ENCODE measurements around the gene TMEM30A.

Gene TMEM30A

GRCh38 chr6:75283907-75284631 lies 523 bp downstream of the TMEM30A start:
- H3K36me3 ChIP-seq = no peaks in the 10 kb centered on the region
- peaks cover 38% of the 10 kb centered on the region for H3K4me1 ChIP-seq
- no peaks in the 10 kb centered on the region for H3K9me3 ChIP-seq
- peak overlapping the region; percentile 75 for H3K4me2 ChIP-seq
- peak overlapping the region; percentile 94 for H3K9ac ChIP-seq
- peak overlapping the region; percentile 95 for H3K4me3 ChIP-seq
- H3K27ac ChIP-seq = peak overlapping the region; percentile 90
- no peaks in the 10 kb centered on the region for H3K27me3 ChIP-seq
- TF ChIP-seq Cebpa-rat (IDR thresholded peaks at IDR 0.05) = no peak
- peaks cover 43% of the 10 kb centered on the region for H4K20me1 ChIP-seq

- H3K4me1 ChIP-seq = peaks cover 38% of the 10 kb centered on the region
- H3K9ac ChIP-seq = peak overlapping the region; percentile 94
- TF ChIP-seq Cebpa-rat (IDR thresholded peaks at IDR 0.05) = no peak
- H3K4me3 ChIP-seq = peak overlapping the region; percentile 95
- no peaks in the 10 kb centered on the region for H3K9me3 ChIP-seq
- H3K27ac ChIP-seq = no peak overlapping the region
- peak overlapping the region; percentile 75 for H3K4me2 ChIP-seq
- no peaks in the 10 kb centered on the region for H3K27me3 ChIP-seq
- peaks cover 8% of the 10 kb centered on the region for H3K36me3 ChIP-seq
- peaks cover 54% of the 10 kb centered on the region for H4K20me1 ChIP-seq
These were observed 1.9 kb downstream of the TMEM30A start for GRCh38 chr6:75282706-75283105.

- Histone ChIP-seq H3K4me1 (peaks cover 38% of the 10 kb centered on the region), H3K27ac (no peak overlapping the region), H3K4me3 (no peak overlapping the region), H3K4me2 (peak overlapping the region; percentile 75), H3K9me3 (no peaks in the 10 kb centered on the region), H3K36me3 (peaks cover 14% of the 10 kb centered on the region), H3K27me3 (no peaks in the 10 kb centered on the region), H3K9ac (no peak overlapping the region), H4K20me1 (peaks cover 61% of the 10 kb centered on the region)
- TF ChIP-seq Cebpa-rat (IDR thresholded peaks at IDR 0.05) = no peak
These were observed 2.9 kb downstream of the TMEM30A start for GRCh38 chr6:75281653-75282052.

DNA sequence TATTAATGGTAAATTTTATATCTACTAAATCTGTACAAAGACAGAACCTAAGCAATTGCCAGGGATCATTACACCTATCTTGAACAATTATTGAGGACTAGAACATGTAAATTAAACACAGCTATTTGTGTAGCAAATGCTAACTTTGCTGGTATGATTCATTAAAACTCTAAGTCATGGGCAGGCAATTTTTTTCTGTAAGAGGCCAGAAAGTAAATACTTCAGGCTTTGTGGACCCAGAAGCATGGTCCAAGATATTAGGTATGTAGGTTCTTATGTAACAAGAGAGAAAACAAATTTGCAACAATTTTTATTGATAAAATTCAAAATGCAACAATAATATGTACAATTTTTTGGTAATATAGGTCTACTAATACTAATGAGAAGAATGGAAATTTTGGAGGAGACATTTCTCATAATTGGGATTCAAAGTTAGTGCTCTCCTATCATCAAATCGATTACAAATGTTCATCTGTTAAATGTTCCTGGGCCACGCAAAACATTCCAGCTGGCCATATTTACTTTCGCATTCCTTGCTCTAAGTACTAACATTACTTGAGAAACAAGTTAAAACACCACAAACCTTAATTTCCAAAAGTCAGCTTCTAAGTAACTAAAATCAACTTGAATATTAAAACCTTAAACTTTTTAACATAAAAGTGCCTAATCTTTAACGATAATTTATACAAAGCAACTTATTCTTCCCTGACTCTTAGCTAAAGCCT lies 4.3 kb downstream of the TMEM30A start:
- peaks cover 26% of the 10 kb centered on the region for H3K36me3 ChIP-seq
- H3K4me1 ChIP-seq = peaks cover 27% of the 10 kb centered on the region
- no peak overlapping the region for H3K4me3 ChIP-seq
- peaks cover 73% of the 10 kb centered on the region for H4K20me1 ChIP-seq
- no peaks in the 10 kb centered on the region for H3K27me3 ChIP-seq
- no peak overlapping the region for H3K4me2 ChIP-seq
- no peak overlapping the region for H3K9ac ChIP-seq
- TF ChIP-seq Cebpa-rat (IDR thresholded peaks at IDR 0.05) = no peak
- no peaks in the 10 kb centered on the region for H3K9me3 ChIP-seq
- H3K27ac ChIP-seq = no peak overlapping the region

DNA sequence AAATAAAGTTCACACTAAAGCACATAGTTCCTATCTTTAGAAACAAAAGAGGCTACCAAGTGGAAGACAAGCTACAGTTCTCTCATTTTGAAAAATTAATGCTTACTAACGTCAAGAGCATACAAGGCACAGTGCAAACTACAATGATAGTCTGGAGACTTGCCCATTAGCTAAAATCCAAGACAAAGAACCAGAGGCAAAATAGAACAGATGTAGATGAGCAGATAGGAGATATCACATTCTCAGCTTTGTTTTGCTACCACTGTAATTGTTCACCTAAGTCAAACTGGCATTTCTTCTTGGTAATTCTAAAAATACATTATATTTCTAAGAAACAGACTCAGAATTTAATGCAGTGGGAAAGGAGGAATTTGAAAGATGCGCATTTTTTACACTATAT lies 5.2 kb downstream of the TMEM30A start:
- peaks cover 80% of the 10 kb centered on the region for H4K20me1 ChIP-seq
- H3K27me3 ChIP-seq = no peaks in the 10 kb centered on the region
- no peak overlapping the region for H3K4me3 ChIP-seq
- no peak overlapping the region for H3K4me2 ChIP-seq
- H3K9me3 ChIP-seq = no peaks in the 10 kb centered on the region
- peaks cover 27% of the 10 kb centered on the region for H3K4me1 ChIP-seq
- H3K27ac ChIP-seq = no peak overlapping the region
- H3K36me3 ChIP-seq = peaks cover 31% of the 10 kb centered on the region
- no peak overlapping the region for H3K9ac ChIP-seq
- no peak for TF ChIP-seq Cebpa-rat (IDR thresholded peaks at IDR 0.05)

- Histone ChIP-seq H3K4me1 (peaks cover 27% of the 10 kb centered on the region), H3K4me3 (no peak overlapping the region), H4K20me1 (peaks cover 78% of the 10 kb centered on the region), H3K27me3 (no peaks in the 10 kb centered on the region), H3K27ac (no peak overlapping the region), H3K9me3 (no peaks in the 10 kb centered on the region), H3K9ac (no peak overlapping the region), H3K4me2 (no peak overlapping the region), H3K36me3 (peaks cover 36% of the 10 kb centered on the region)
- no peak for TF ChIP-seq Cebpa-rat (IDR thresholded peaks at IDR 0.05)
These were observed 6.0 kb downstream of the TMEM30A start for GRCh38 chr6:75278474-75279077.

- Histone ChIP-seq H3K27me3 (no peaks in the 10 kb centered on the region), H3K9me3 (peaks cover 9% of the 10 kb centered on the region; the same call in 1 of the 2 replicates), H3K4me1 (no peaks in the 10 kb centered on the region), H4K20me1 (peaks cover 51% of the 10 kb centered on the region), H3K36me3 (peaks cover 66% of the 10 kb centered on the region), H3K27ac (no peak overlapping the region), H3K9ac (no peak overlapping the region), H3K4me3 (no peak overlapping the region), H3K4me2 (no peak overlapping the region)
- TF ChIP-seq Cebpa-rat (IDR thresholded peaks at IDR 0.05) = no peak
These were observed 9.5 kb downstream of the TMEM30A start for GRCh38 chr6:75275067-75275466.

GRCh38 chr6:75273009-75273408 lies 11.6 kb downstream of the TMEM30A start:
- Histone ChIP-seq H3K9ac (no peak overlapping the region), H3K27ac (peak overlapping the region; percentile 4; the same call in 1 of the 2 replicates), H3K4me2 (no peak overlapping the region)

GRCh38 chr6:75272145-75272840 lies 12.3 kb downstream of the TMEM30A start:
- Histone ChIP-seq H3K27me3 (no peaks in the 10 kb centered on the region), H3K9ac (no peak overlapping the region), H3K27ac (peak overlapping the region; percentile 23; the same call in 1 of the 2 replicates), H3K36me3 (peaks cover 56% of the 10 kb centered on the region), H3K9me3 (peaks cover 9% of the 10 kb centered on the region; the same call in 1 of the 2 replicates), H3K4me2 (no peak overlapping the region), H3K4me1 (no peaks in the 10 kb centered on the region), H4K20me1 (peaks cover 61% of the 10 kb centered on the region), H3K4me3 (no peak overlapping the region)
- TF ChIP-seq Cebpa-rat (IDR thresholded peaks at IDR 0.05) = no peak

More at GRCh38 chr6:75273009-75273408, 11.6 kb downstream of the TMEM30A start:
- no peaks in the 10 kb centered on the region for H3K4me1 ChIP-seq
- H3K27me3 ChIP-seq = no peaks in the 10 kb centered on the region
- H3K36me3 ChIP-seq = peaks cover 61% of the 10 kb centered on the region
- peaks cover 60% of the 10 kb centered on the region for H4K20me1 ChIP-seq
- TF ChIP-seq Cebpa-rat (IDR thresholded peaks at IDR 0.05) = no peak
- peaks cover 9% of the 10 kb centered on the region; the same call in 1 of the 2 replicates for H3K9me3 ChIP-seq
- no peak overlapping the region for H3K4me3 ChIP-seq

Measured in BLaER1 (cell line).